ENCODE results near the gene TMC1. TPM values are rescaled to one million over a fixed set of nuclear protein-coding genes. Genes with fewer than 3 reads are reported as not detected.
"Not testable (repeated sequence)": the region's sequence is repeated elsewhere in the genome, so short reads cannot be mapped to it uniquely, and the experiment has no call there.

Gene TMC1
- total RNA-seq, 2 experiments from 2014 or later: not detected

DNA sequence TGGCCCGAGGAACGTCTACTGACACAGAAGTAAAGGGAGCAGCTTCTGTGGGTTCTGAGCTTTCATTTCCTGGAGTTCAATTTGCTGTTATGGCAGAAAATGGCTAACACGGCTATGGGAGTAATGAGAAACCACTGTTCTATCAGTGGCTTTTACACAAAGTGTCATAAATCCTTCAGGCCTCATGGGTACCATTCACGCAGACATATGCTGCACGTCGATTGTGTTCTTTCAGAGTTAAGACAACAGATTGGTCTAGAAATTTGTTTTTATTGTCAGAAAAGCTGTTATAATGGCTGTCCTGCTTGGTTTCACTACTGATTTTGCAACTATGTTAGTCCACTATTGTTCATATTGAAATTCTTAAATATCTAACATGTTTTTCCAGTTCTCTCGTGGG lies 296.0 kb downstream of the TMC1 start:
- Mint-ChIP-seq H3K4me1 (ENCODE audit: low read depth) (no peaks in the 10 kb centered on the region), H3K36me3 (no peaks in the 10 kb centered on the region), H3K4me3 (no peak overlapping the region), H3K27me3 (peaks cover 7% of the 10 kb centered on the region), H3K9me3 (no peaks in the 10 kb centered on the region), H3K27ac (no peak overlapping the region)
- intact Hi-C loops (cut with micrococcal nuclease): loop anchor here (10.0 kb wide), 1 partner anchor 183 kb away; no protein-coding TSS in a partner anchor
- no peak for DNase-seq
- CTCF ChIA-PET: interaction anchor here (0.8 to 1.6 kb wide), 2 partner anchors 536 to 538 kb away, joined by 3 read pairs; no protein-coding TSS in a partner anchor
- POLR2A ChIA-PET: no interaction called here

DNA sequence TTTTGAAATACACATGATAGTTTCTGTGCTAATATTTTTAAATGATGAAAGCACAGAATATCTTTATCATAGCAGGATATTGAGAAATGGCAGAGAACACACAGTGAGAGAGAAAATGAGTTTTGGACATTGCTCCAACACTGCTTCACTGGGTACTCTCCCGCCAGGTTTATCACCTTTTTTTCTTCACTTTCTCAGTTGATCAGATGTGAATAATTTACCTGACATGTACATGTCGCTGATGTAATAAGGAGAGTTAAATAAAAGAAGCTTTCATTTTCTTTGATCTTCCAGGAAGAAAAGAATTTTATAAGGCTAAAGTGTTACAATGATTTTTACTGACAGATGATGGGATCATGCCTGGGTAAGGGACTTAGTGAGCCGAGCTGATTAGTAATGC lies 297.0 kb downstream of the TMC1 start:
- H3K27me3 Mint-ChIP-seq: peaks cover 7% of the 10 kb centered on the region
- H3K9me3 Mint-ChIP-seq: no peaks in the 10 kb centered on the region
- intact Hi-C loops (cut with micrococcal nuclease): loop anchor here (10.0 kb wide), 1 partner anchor 184 kb away; no protein-coding TSS in a partner anchor
- no peaks in the 10 kb centered on the region for H3K36me3 Mint-ChIP-seq
- no peaks in the 10 kb centered on the region for H3K4me1 Mint-ChIP-seq (ENCODE audit: low read depth)
- H3K27ac Mint-ChIP-seq: no peak overlapping the region
- ChIA-PET POLR2A (no interaction called here), CTCF (interaction anchor here (2.2 kb wide), 1 partner anchor 537 kb away, joined by 6 read pairs; no protein-coding TSS in a partner anchor)
- no peak overlapping the region for H3K4me3 Mint-ChIP-seq
- no peak for DNase-seq

DNA sequence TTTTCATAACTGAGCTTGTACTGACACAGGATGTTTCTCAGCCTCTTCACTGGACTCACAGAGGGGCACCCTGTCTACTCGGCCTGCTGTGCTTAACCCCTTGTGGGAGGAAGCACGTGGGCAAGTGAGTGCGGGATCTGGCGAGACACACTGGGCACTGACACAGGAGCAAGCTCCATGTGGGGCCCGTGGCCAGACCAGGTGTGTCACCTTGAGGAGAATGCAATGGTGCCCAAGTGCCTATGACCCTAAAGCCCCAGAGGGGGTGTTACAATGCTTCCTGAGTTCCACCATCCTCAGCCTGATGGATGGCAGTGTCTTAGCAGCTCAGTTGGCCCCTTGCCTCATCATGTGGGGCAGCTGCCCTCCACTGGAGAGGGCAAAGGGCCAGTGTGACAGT lies 302.6 kb downstream of the TMC1 start:
- intact Hi-C loops (cut with micrococcal nuclease): no loop called here
- H3K4me1 Mint-ChIP-seq (ENCODE audit: low read depth): no peaks in the 10 kb centered on the region
- H3K27me3 Mint-ChIP-seq: peaks cover 4% of the 10 kb centered on the region
- no peaks in the 10 kb centered on the region for H3K9me3 Mint-ChIP-seq
- CTCF ChIA-PET: interaction anchor here (1.2 to 7.5 kb wide), 3 partner anchors 531 to 784 kb away, joined by 3 to 86 read pairs (median 24); no protein-coding TSS in a partner anchor
- H3K36me3 Mint-ChIP-seq: no peaks in the 10 kb centered on the region
- no peak for DNase-seq
- H3K27ac Mint-ChIP-seq: no peak overlapping the region
- no peak overlapping the region for H3K4me3 Mint-ChIP-seq
- POLR2A ChIA-PET: no interaction called here

DNA sequence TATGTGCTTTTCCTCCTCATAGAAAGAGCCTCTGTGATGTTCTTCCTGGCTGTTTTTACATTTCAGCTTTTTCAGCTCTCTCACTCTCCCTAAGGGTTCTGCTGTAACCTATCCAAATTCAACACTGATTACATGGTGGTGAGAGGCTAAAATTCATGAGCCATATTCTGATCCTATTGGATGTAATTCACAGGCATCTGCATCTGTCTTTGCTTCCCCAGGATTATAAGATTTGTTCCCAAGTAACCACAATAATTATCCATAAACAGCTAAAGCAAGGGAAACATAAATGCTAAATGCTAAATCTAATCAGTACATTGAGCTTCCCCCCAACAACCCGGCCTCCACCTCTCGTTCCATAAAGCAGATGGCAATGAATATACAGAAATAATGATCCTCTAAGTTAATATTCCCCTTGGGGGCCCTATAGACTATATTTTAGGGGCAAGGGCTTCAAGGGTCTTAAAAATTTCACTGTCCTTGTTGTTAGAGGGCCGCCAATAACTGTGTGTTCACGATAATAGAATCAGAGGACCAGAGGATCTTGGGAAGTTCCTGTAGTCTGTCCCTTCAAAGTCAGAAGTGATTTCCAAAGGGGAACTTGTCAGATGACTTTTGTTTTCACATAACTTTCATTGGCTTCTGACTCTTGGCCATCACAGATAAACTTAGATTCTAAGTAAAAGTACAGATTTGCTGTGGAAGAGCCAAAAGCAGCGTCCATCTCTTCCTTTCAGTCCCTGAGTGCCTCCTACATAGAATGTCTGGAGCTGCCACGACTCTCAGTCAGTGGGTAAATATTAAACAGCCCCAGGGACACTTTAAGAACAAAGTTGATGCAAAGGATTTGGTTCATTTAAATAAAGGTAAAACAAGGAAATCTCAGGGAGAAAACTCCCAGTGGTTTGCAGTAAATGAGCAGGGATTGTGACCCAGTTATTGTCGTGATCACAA lies 305.9 kb downstream of the TMC1 start:
- CTCF ChIA-PET: interaction anchor here (7.5 kb wide), 1 partner anchor 546 kb away, joined by 86 read pairs; no protein-coding TSS in a partner anchor
- Mint-ChIP-seq H3K4me3 (no peak overlapping the region), H3K27me3 (peaks cover 2% of the 10 kb centered on the region), H3K27ac (no peak overlapping the region), H3K4me1 (ENCODE audit: low read depth) (no peaks in the 10 kb centered on the region), H3K36me3 (no peaks in the 10 kb centered on the region), H3K9me3 (no peaks in the 10 kb centered on the region)
- POLR2A ChIA-PET: no interaction called here
- intact Hi-C loops (cut with micrococcal nuclease): no loop called here
- DNase-seq: no peak

DNA sequence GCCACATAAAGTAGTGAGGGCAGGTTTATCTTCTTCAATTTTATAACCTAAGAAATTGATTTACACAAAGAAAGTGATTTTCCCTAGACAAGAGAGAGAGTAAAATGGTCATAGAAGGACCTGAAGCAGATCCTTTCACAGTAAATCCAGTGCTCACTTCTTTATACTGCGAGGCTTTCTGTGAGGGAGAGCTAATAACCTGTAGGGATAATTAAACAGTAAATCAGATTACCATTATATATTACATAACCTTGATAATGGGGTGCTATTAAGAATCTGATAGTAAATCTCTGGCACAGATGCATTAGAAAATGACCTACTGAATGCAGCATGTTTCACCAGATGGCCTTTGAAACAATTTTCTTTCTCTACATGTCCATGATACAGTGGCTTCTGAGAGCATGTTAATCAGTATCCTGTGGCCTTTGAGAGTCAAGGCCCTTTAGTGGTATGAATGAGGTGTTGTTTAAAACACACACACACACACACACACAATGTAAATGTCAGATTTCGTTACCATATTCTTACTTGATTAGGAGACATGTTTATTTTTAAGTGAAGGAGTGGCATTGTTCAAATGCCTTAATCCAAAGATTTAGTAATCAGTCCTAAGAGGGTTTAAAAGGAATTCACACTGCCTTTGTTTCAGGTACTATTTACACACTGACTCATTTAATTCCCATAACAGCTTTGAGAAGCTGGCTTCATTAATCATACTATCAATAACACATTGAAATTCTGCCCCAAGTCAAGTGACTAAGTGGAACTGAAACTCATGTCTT lies 306.7 kb downstream of the TMC1 start:
- Mint-ChIP-seq H3K27ac (no peak overlapping the region), H3K4me3 (no peak overlapping the region)
- intact Hi-C loops (cut with micrococcal nuclease): no loop called here

DNA sequence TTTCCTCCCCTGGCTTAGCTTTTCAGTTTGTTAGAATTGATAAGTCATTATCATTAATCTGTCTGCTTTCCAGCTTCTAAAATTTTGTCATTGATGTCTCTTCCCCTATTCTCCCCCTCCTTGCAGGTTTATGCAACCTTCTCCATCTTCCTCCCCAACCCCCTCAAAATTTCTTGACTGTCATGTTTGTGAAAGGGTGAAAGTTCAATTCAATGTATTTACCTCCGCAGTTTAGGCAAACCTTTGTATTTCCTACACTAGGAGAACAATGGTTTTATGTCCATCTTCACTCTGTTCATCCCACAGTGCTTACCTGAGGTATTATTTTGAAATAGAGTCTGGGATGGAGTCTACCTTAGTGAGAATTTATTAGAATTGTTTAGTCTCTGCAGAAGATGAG lies 313.6 kb downstream of the TMC1 start:
- Mint-ChIP-seq H3K9me3 (no peaks in the 10 kb centered on the region), H3K4me1 (ENCODE audit: low read depth) (no peaks in the 10 kb centered on the region), H3K27me3 (peaks cover 4% of the 10 kb centered on the region), H3K27ac (no peak overlapping the region), H3K36me3 (no peaks in the 10 kb centered on the region), H3K4me3 (no peak overlapping the region)
- DNase-seq: no peak
- ChIA-PET CTCF (no interaction called here), POLR2A (no interaction called here)
- intact Hi-C loops (cut with micrococcal nuclease): no loop called here

More for the DNA sequence above, 306.7 kb downstream of the TMC1 start:
- ChIA-PET POLR2A (no interaction called here), CTCF (interaction anchor here (7.5 kb wide), 1 partner anchor 547 kb away, joined by 86 read pairs; no protein-coding TSS in a partner anchor)
- Mint-ChIP-seq H3K4me1 (ENCODE audit: low read depth) (no peaks in the 10 kb centered on the region), H3K9me3 (no peaks in the 10 kb centered on the region), H3K36me3 (no peaks in the 10 kb centered on the region), H3K27me3 (peaks cover 2% of the 10 kb centered on the region)
- DNase-seq: no peak

DNA sequence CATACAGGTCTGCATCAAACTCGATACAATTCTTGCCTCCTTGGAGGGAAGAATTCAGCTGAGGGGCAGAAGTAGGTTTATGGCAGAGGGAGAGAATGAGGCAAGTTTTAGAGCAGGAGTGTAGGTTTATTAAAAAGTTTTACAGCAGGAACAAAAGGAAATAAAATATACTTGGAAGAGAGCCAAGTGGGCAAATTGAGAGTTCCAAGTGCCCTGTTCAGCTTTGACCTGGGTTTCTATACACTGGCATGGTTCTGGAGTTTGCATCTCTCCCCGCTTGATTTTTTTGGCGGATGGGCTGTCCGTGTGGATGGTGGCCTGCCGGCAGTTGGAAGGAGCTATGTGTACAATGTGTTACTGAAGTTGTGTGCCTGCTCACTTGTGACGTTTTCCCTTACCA lies 315.4 kb downstream of the TMC1 start:
- H3K4me3 Mint-ChIP-seq: no peak overlapping the region
- intact Hi-C loops (cut with micrococcal nuclease): no loop called here
- H3K36me3 Mint-ChIP-seq: no peaks in the 10 kb centered on the region
- no peaks in the 10 kb centered on the region for H3K4me1 Mint-ChIP-seq (ENCODE audit: low read depth)
- CTCF ChIA-PET: no interaction called here
- no peaks in the 10 kb centered on the region for H3K9me3 Mint-ChIP-seq
- peaks cover 4% of the 10 kb centered on the region for H3K27me3 Mint-ChIP-seq
- DNase-seq: no peak
- H3K27ac Mint-ChIP-seq: no peak overlapping the region
- POLR2A ChIA-PET: no interaction called here

DNA sequence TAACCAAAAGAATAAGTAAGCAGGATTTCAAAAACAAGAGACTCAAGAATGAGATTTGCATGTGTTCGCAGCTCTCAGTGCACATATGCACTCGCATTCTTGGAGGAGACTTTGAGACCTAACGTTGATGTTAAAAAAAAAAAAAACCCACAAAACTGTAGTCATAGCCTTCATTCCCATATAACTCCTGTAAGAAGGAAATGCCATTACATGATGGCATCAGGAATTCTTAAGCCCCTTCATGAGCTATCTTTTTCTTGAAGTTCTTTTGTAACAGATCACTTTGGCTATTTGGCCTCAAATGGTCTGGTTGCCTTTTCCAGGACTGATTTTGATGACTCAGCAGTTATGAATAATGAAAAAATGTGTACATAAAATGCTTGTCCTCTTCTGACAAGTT lies 317.7 kb downstream of the TMC1 start:
- no peaks in the 10 kb centered on the region for H3K36me3 Mint-ChIP-seq
- H3K4me1 Mint-ChIP-seq (ENCODE audit: low read depth): no peaks in the 10 kb centered on the region
- DNase-seq: no peak
- ChIA-PET CTCF (no interaction called here), POLR2A (no interaction called here)
- no peak overlapping the region for H3K4me3 Mint-ChIP-seq
- H3K9me3 Mint-ChIP-seq: peaks cover 2% of the 10 kb centered on the region
- intact Hi-C loops (cut with micrococcal nuclease): no loop called here
- peaks cover 4% of the 10 kb centered on the region for H3K27me3 Mint-ChIP-seq
- no peak overlapping the region for H3K27ac Mint-ChIP-seq

DNA sequence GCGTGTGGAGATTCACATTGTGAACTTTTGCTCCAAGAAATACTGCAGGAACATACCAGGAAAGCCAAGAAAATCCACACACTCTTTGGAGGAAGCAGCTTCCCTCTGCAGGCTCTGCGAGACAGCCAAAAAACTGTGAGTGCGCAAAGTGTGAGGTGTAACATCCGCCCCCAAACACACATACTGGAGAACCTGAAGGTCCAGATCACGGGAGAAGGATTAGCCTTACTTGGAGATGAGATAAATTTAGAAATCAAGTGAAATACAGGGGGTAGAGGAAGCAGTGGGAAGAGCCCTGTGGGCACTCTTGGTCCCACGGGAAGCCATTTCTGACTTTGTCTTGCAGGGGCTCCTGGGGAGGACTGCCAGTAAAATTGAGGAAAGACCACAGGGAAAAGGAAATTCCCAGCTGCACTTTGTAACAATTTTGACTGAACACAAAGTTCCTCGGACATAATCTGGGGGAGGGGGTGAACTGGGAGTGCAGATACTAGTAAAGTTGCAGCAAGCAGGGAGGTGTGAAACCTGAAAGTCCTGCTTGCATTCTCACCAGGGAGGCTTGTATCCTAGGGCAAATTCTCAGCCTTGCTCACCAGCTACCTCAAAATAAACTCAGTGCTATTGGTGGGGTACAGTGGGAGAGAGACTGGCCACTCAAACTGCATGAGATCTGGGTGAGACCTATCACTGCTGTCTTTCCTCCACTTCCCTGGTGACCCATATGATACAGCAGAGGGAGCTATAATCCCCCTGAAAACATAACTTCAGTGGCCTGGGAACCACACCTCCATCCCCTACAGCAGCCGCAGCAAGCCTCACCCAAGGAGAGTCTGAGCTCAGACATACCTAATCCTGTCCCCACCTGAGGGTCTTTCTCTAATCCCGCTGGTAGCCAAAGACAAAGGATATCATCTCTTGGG lies 322.4 kb downstream of the TMC1 start:
- Mint-ChIP-seq H3K4me3 (no peak overlapping the region), H3K36me3 (no peaks in the 10 kb centered on the region), H3K27me3 (no peaks in the 10 kb centered on the region), H3K27ac (no peak overlapping the region), H3K4me1 (ENCODE audit: low read depth) (no peaks in the 10 kb centered on the region), H3K9me3 (peaks cover 18% of the 10 kb centered on the region)
- ChIA-PET CTCF (interaction anchor here (0.8 kb wide), 1 partner anchor 338 kb away, joined by 3 read pairs; no protein-coding TSS in a partner anchor), POLR2A (no interaction called here)
- DNase-seq: no peak
- intact Hi-C loops (cut with micrococcal nuclease): no loop called here

DNA sequence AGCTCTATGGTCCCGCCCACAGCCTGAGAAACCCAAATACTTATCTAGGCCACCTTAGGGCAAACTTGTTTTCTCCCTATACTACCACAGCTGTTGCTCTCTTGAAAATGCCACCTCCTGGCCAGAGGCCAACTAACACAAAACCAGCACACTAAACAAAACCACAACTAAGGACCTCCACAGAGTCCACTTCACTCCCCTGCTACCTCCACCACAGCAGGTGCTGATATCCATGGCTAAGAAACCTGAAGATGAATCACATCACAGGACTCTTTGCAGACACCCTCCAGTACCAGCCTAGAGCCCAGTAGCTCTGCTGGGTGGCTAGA lies 323.0 kb downstream of the TMC1 start:
- peaks cover 18% of the 10 kb centered on the region for H3K9me3 Mint-ChIP-seq
- POLR2A ChIA-PET: no interaction called here

DNA sequence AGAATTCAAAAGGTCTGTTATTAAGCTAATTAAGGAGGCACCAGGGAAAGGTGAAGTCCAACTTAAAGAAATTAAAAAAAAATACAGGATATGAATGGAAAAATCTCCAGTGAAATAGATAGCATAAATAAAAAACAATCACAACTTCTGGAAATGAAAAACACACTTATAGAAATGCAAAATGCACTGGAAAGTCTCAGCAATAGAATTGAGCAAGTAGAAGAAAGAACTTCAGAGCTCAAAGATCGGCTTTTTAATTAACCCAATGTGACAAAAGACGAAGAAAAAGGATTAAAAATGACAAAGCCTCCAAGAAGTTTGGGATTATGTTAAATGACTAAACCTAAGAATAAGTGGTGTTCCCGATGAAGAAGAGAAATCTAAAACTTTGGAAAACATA lies 323.6 kb downstream of the TMC1 start:
- peaks cover 18% of the 10 kb centered on the region for H3K9me3 Mint-ChIP-seq
- POLR2A ChIA-PET; H3K36me3 Mint-ChIP-seq; H3K4me1 Mint-ChIP-seq (ENCODE audit: low read depth); H3K27ac Mint-ChIP-seq; CTCF ChIA-PET; H3K4me3 Mint-ChIP-seq; DNase-seq; intact Hi-C loops (cut with micrococcal nuclease); H3K27me3 Mint-ChIP-seq: not testable (repeated sequence)

More for the DNA sequence above, 323.0 kb downstream of the TMC1 start:
- no peak for DNase-seq
- no peaks in the 10 kb centered on the region for H3K4me1 Mint-ChIP-seq (ENCODE audit: low read depth)
- CTCF ChIA-PET: interaction anchor here (0.8 kb wide), 1 partner anchor 337 kb away, joined by 3 read pairs; no protein-coding TSS in a partner anchor
- intact Hi-C loops (cut with micrococcal nuclease): no loop called here
- no peaks in the 10 kb centered on the region for H3K36me3 Mint-ChIP-seq
- H3K27me3 Mint-ChIP-seq: no peaks in the 10 kb centered on the region
- no peak overlapping the region for H3K27ac Mint-ChIP-seq
- H3K4me3 Mint-ChIP-seq: no peak overlapping the region

All from activated CD4-positive, alpha-beta memory T cell treated with anti-CD3 and anti-CD28 coated beads for 36 hours (primary cell).